ENCODE data around the gene FAM171A1. TPM values are rescaled to one million over a fixed set of nuclear protein-coding genes. Genes with fewer than 3 reads are reported as not detected.

The FAM171A1 gene
- total and polyA plus RNA-seq, 4 donors = 3.4 to 23.5 (median 9.7) TPM

DNA sequence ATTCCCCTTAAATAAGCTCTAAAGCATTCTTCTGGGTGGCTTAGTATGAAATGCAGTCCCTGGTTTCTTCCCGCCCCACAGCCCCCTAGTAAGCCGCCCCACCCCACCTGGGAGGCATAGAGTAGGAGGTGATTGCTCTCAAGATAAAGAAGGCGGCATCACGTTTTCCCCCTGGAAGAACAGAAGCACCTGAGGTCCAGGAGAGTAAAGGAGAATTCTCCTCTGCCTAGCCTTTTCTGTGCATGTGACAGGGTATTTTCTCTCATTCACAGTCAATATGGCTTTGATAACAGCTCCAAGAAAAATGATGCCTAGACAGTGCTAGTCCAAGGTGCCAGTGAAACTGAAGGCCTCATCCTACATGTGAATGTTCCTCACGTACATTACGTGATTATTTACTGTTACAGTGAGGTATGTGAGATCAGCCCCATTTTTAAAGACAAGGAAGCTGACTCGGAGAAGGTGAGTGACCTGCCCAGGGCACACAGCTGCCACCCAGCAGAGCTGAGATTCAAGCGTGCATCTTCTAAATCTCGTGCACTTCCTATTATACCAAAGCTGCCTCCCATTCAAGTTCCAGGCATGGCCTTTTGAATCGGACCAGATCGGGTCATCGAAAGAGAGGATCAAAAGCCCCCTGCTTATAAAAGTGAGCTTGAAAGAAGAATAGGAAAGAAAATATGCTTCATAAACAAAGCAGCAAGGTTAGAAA is 59.4 kb downstream of the FAM171A1 start:
- 90 to 91% methylated on average over 12 of the region's 12 CpGs for WGBS, 2 donors
- DNase-seq (no peak), ATAC-seq (ENCODE audit: insufficient read depth, low FRiP score) (no peak)
- peaks cover 0 to 59% (median 27%) of the 10 kb centered on the region in 5 donors for H3K4me1 ChIP-seq (ENCODE audit: control insufficient read depth in 5 of 5, insufficient read depth in 5 of 5, low read length in 5 of 5)
- TF ChIP-seq, protein P1, sequence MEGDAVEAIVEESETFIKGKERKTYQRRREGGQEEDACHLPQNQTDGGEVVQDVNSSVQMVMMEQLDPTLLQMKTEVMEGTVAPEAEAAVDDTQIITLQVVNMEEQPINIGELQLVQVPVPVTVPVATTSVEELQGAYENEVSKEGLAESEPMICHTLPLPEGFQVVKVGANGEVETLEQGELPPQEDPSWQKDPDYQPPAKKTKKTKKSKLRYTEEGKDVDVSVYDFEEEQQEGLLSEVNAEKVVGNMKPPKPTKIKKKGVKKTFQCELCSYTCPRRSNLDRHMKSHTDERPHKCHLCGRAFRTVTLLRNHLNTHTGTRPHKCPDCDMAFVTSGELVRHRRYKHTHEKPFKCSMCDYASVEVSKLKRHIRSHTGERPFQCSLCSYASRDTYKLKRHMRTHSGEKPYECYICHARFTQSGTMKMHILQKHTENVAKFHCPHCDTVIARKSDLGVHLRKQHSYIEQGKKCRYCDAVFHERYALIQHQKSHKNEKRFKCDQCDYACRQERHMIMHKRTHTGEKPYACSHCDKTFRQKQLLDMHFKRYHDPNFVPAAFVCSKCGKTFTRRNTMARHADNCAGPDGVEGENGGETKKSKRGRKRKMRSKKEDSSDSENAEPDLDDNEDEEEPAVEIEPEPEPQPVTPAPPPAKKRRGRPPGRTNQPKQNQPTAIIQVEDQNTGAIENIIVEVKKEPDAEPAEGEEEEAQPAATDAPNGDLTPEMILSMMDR (IDR thresholded peaks at IDR 0.05; ENCODE audit: control extremely low read depth, extremely low read depth) = no peak
- H3K36me3 ChIP-seq (ENCODE audit: control insufficient read depth in 4 of 4, insufficient read depth in 4 of 4, low read length in 4 of 4) = peaks cover 0 to 2% (median 0%) of the 10 kb centered on the region in 4 donors
- no peaks in the 10 kb centered on the region for H3K27me3 ChIP-seq (ENCODE audit: control insufficient read depth in 3 of 3, insufficient read depth in 3 of 3, low read length in 2 of 3)
- no peak overlapping the region for H3K4me3 ChIP-seq
- H3K9ac ChIP-seq (ENCODE audit: insufficient read depth in 1 of 2, low read length in 2 of 2) = no peak overlapping the region
- H3K9me3 ChIP-seq (ENCODE audit: control insufficient read depth in 4 of 4, insufficient read depth in 3 of 4, low read length in 3 of 4) = no peaks in the 10 kb centered on the region
- no peak overlapping the region for H3K27ac ChIP-seq (ENCODE audit: low read depth in 1 of 2, low read length in 1 of 2)

DNA sequence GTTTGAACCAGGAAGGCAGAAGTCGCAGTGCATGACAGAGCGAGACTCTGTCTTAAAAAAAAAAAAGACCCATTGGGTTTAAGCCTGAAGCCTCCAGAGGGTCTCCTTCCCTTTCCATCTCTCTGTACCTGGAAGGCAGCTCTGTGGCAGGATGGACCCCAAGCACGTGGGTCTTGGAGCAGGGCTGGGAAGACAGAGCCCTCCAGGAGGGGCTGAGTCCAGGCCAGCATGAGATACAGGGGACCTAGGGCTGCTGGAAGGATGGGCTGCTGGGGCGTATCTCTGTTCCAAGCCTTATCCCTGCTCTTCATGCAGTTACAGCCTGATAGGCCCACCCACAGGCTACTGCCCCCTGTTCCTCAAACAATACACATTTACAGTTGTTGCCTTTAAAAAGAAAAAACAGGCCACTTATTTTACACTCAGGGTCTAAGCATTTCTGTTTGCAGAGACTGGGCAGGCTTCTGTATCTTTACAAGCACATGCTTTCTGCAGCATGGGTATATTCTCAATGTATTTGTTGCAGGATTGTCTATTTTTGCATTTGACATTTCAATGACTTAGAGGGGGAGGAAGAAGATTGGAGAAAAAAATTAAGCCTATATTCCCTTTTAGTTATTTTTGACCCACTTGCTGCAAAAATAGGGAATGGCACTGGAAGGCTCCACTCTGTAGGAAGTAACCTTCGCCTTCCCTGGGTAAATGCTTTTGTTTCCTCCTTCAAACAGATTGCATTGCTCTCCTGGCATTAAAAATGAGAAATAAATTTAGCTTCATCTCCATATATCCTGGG is 60.1 kb downstream of the FAM171A1 start:
- H3K4me3 ChIP-seq = no peak overlapping the region
- peaks cover 0 to 2% (median 0%) of the 10 kb centered on the region in 4 donors for H3K36me3 ChIP-seq (ENCODE audit: control insufficient read depth in 4 of 4, insufficient read depth in 4 of 4, low read length in 4 of 4)
- ATAC-seq (ENCODE audit: insufficient read depth, low FRiP score) (no peak), DNase-seq (no peak)
- H3K27ac ChIP-seq (ENCODE audit: low read depth in 1 of 2, low read length in 1 of 2) = no peak overlapping the region
- WGBS, 2 donors = 94 to 96% methylated on average over 5 of the region's 5 CpGs
- TF ChIP-seq, protein P1 (IDR thresholded peaks at IDR 0.05; ENCODE audit: control extremely low read depth, extremely low read depth) = no peak
- H3K4me1 ChIP-seq (ENCODE audit: control insufficient read depth in 5 of 5, insufficient read depth in 5 of 5, low read length in 5 of 5) = peaks cover 0 to 51% (median 19%) of the 10 kb centered on the region in 5 donors
- no peak overlapping the region for H3K9ac ChIP-seq (ENCODE audit: insufficient read depth in 1 of 2, low read length in 2 of 2)
- no peaks in the 10 kb centered on the region for H3K27me3 ChIP-seq (ENCODE audit: control insufficient read depth in 3 of 3, insufficient read depth in 3 of 3, low read length in 2 of 3)
- H3K9me3 ChIP-seq (ENCODE audit: control insufficient read depth in 4 of 4, insufficient read depth in 3 of 4, low read length in 3 of 4) = no peaks in the 10 kb centered on the region

DNA sequence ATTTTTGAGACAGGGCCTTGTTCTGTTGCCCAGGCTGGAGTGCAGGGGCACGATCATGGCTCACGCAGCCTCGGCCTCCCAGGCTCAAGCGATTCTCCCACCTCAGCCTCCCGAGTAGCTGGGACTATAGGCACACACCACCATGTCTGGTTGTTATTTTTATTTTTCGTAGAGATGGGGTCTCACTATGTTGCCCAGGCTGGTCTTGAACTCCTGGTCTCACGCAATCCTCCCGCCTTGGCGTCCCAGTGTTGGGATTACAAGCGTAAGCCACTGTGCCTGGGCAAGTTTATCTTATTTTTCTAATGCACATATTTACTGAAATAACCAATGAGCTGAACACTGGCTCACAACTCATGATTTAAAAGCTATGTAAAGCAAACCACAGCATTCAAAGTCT is 61.9 kb downstream of the FAM171A1 start:
- TF ChIP-seq, protein P1 (IDR thresholded peaks at IDR 0.05; ENCODE audit: control extremely low read depth, extremely low read depth) = no peak
- ATAC-seq (ENCODE audit: insufficient read depth, low FRiP score) (no peak), DNase-seq (no peak)
- H3K4me3 ChIP-seq = no peak overlapping the region
- H3K36me3 ChIP-seq (ENCODE audit: control insufficient read depth in 4 of 4, insufficient read depth in 4 of 4, low read length in 4 of 4) = no peaks in the 10 kb centered on the region
- peaks cover 0 to 35% (median 12%) of the 10 kb centered on the region in 5 donors for H3K4me1 ChIP-seq (ENCODE audit: control insufficient read depth in 5 of 5, insufficient read depth in 5 of 5, low read length in 5 of 5)
- no peak overlapping the region for H3K27ac ChIP-seq (ENCODE audit: low read depth in 1 of 2, low read length in 1 of 2)
- WGBS, 2 donors = 97% methylated on average over 10 of the region's 10 CpGs
- H3K9me3 ChIP-seq (ENCODE audit: control insufficient read depth in 4 of 4, insufficient read depth in 3 of 4, low read length in 3 of 4) = no peaks in the 10 kb centered on the region
- H3K9ac ChIP-seq (ENCODE audit: insufficient read depth in 1 of 2, low read length in 2 of 2) = no peak overlapping the region
- H3K27me3 ChIP-seq (ENCODE audit: control insufficient read depth in 3 of 3, insufficient read depth in 3 of 3, low read length in 2 of 3) = no peaks in the 10 kb centered on the region

Measured in lung (tissue), 12 donors.